DND-41 (cell line): ENCODE results near the gene KLHL3.

Experiments used
- ATAC-seq: fragments of 200-7000 bp; cut with Tn5 transposase; 3 replicates; pipeline ENCODE4 v1.9.1; 2021; ENCODE audit warnings: low read depth; ENCODE audit not compliant: insufficient read depth
- DNase-seq: peaks from one replicate; pipeline ENCODE4 v3.0.0-alpha.2; 2020
- H2AFZ ChIP-seq: 2 replicates; pipeline ENCODE4 v1.6.0; 2012; ENCODE audit warnings: low read depth, low read length
- H3K27ac ChIP-seq: 2 replicates; pipeline ENCODE4 v1.5.1; 2012; ENCODE audit warnings: low read length, inconsistent platforms
- H3K27me3 ChIP-seq: fragments of 200-600 bp; sonication (generic); 2 replicates; pipeline ENCODE4 v1.6.0; 2012; ENCODE audit warnings: low read length, mild to moderate bottlenecking, inconsistent platforms; ENCODE audit not compliant: insufficient read depth, poor library complexity
- H3K36me3 ChIP-seq: 2 replicates; pipeline ENCODE4 v1.5.1; 2012; ENCODE audit warnings: low read length, inconsistent platforms; ENCODE audit not compliant: insufficient read depth
- H3K4me1 ChIP-seq: 2 replicates; pipeline ENCODE4 v1.5.1; 2012; ENCODE audit warnings: mild to moderate bottlenecking, low read length; ENCODE audit not compliant: insufficient read depth
- H3K4me2 ChIP-seq: 2 replicates; pipeline ENCODE4 v1.6.0; 2012; ENCODE audit warnings: mild to moderate bottlenecking, moderate library complexity, low read length, inconsistent platforms; ENCODE audit not compliant: insufficient read depth
- H3K4me3 ChIP-seq, 2 experiments: fragments of 200-600 bp in 1 of 2; shearing (Covaris generic) in 1 of 2; 2 replicates each; pipeline ENCODE4 v1.5.1; 2012 to 2016; ENCODE audit warnings: inconsistent platforms in 2 of 2, low read length in 2 of 2, mild to moderate bottlenecking in 2 of 2, low read depth in 1 of 2, moderate library complexity in 1 of 2
- H3K79me2 ChIP-seq: 2 replicates; pipeline ENCODE4 v1.6.0; 2012; ENCODE audit warnings: low read length, inconsistent platforms; ENCODE audit not compliant: insufficient read depth
- H3K9ac ChIP-seq: 2 replicates; pipeline ENCODE4 v1.6.0; 2012; ENCODE audit warnings: low read depth, mild to moderate bottlenecking, inconsistent platforms, low read length, moderate library complexity
- H3K9me3 ChIP-seq: 2 replicates; pipeline ENCODE4 v1.5.1; 2012; ENCODE audit warnings: low read length, moderate library complexity, mild to moderate bottlenecking, inconsistent platforms; ENCODE audit not compliant: insufficient read depth, severe bottlenecking
- H4K20me1 ChIP-seq: 2 replicates; pipeline ENCODE4 v1.6.0; 2012; ENCODE audit warnings: low read length; ENCODE audit not compliant: insufficient read depth
- EZH2 ChIP-seq: IDR thresholded peaks from 3 replicates; pipeline ENCODE4 v1.6.1; 2012; ENCODE audit warnings: borderline replicate concordance, low read depth, mild to moderate bottlenecking, moderate library complexity, low read length, inconsistent platforms; ENCODE audit not compliant: severe bottlenecking
- TF ChIP-seq, protein P1 (sequence below): IDR thresholded peaks from 2 replicates; pipeline ENCODE4 v1.5.1; 2012; ENCODE audit warnings: borderline replicate concordance, low read length, moderate library complexity, mild to moderate bottlenecking; ENCODE audit not compliant: poor library complexity, severe bottlenecking; ENCODE audit errors: extremely low read depth

Gene KLHL3

GRCh38 chr5:137621306-137621705, 114.6 kb downstream of the KLHL3 start:
- H3K9ac ChIP-seq: no peak overlapping the region
- DNase-seq: no peak
- no peaks in the 10 kb centered on the region for H3K79me2 ChIP-seq
- H3K9me3 ChIP-seq: no peaks in the 10 kb centered on the region
- H3K27me3 ChIP-seq: peaks cover 2% of the 10 kb centered on the region
- no peak overlapping the region for H2AFZ ChIP-seq
- ATAC-seq: no peak
- H4K20me1 ChIP-seq: no peaks in the 10 kb centered on the region
- no peak overlapping the region for H3K4me3 ChIP-seq
- no peak for TF ChIP-seq EZH2
- TF ChIP-seq, protein P1, sequence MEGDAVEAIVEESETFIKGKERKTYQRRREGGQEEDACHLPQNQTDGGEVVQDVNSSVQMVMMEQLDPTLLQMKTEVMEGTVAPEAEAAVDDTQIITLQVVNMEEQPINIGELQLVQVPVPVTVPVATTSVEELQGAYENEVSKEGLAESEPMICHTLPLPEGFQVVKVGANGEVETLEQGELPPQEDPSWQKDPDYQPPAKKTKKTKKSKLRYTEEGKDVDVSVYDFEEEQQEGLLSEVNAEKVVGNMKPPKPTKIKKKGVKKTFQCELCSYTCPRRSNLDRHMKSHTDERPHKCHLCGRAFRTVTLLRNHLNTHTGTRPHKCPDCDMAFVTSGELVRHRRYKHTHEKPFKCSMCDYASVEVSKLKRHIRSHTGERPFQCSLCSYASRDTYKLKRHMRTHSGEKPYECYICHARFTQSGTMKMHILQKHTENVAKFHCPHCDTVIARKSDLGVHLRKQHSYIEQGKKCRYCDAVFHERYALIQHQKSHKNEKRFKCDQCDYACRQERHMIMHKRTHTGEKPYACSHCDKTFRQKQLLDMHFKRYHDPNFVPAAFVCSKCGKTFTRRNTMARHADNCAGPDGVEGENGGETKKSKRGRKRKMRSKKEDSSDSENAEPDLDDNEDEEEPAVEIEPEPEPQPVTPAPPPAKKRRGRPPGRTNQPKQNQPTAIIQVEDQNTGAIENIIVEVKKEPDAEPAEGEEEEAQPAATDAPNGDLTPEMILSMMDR: no peak
- no peak overlapping the region for H3K4me2 ChIP-seq
- 0 out of 2 replicates have a peak, but pooled peaks cover 3% of the 10 kb centered on the region for H3K36me3 ChIP-seq
- H3K27ac ChIP-seq: no peak overlapping the region
- H3K4me1 ChIP-seq: no peaks in the 10 kb centered on the region

DNA sequence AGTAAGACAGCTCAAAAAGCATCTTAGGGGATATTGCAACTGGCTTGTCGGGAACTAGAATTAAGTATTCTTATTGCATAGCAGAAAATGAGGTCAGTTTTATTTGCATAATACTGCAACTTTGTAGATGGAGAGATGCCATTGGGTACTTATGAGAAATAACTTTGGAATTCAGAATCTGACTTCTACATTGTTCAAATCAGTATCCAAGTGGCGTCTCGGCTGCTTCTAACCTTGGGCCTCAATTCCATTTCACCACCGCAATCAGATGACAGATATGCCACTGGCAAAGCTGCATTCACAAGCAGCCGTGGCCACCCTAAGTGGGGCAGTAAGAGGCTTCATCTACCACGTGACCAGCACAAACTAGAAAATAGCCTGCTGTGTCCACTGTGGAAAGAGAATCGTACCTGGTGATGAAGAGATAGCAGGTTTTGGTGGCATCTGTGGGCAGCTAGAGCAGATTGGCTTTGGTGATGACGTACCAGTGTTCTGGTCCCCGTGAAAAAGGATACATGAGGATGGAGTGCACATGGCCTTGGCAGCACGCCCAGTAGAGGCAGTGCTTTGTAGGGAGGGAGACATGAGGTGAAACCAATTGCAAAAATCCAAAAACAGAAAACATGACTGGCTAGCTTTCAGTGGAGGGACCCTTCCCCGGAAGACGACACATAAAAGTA, 116.6 kb downstream of the KLHL3 start:
- TF ChIP-seq, protein P1: no peak
- TF ChIP-seq EZH2: no peak
- no peaks in the 10 kb centered on the region for H4K20me1 ChIP-seq
- no peak overlapping the region for H3K4me3 ChIP-seq
- H3K27me3 ChIP-seq: peaks cover 2% of the 10 kb centered on the region
- ATAC-seq (no peak), DNase-seq (no peak)
- no peak overlapping the region for H3K27ac ChIP-seq
- H3K4me1 ChIP-seq: no peaks in the 10 kb centered on the region
- H3K4me2 ChIP-seq: no peak overlapping the region
- H3K36me3 ChIP-seq: no peaks in the 10 kb centered on the region
- no peaks in the 10 kb centered on the region for H3K9me3 ChIP-seq
- no peaks in the 10 kb centered on the region for H3K79me2 ChIP-seq
- no peak overlapping the region for H2AFZ ChIP-seq
- no peak overlapping the region for H3K9ac ChIP-seq

DNA sequence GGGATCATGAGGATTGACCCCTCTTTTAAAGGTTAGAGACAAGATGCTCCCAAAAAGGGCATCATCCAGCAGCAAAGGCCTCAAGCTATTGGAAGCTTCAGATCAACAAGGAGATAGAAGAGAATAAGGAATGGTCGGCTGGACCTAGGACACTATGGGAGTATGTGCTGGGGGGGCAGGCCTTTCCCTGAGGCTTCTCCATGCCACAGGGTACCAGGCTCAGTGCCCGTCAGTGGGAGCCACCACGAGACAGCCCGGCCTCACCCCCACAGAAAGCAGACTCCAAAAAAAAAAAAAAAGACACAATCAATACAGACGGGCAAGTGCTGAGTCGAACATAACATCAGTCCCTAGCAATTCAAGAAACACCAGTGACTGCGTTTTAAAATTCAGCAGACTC, 117.4 kb downstream of the KLHL3 start:
- TF ChIP-seq EZH2: no peak
- TF ChIP-seq, protein P1: no peak
- H4K20me1 ChIP-seq: no peaks in the 10 kb centered on the region
- H2AFZ ChIP-seq: no peak overlapping the region
- H3K36me3 ChIP-seq: no peaks in the 10 kb centered on the region
- no peaks in the 10 kb centered on the region for H3K79me2 ChIP-seq
- ATAC-seq (no peak), DNase-seq (no peak)
- no peak overlapping the region for H3K27ac ChIP-seq
- no peaks in the 10 kb centered on the region for H3K4me1 ChIP-seq
- no peak overlapping the region for H3K9ac ChIP-seq
- peaks cover 2% of the 10 kb centered on the region for H3K27me3 ChIP-seq
- H3K4me3 ChIP-seq: no peak overlapping the region
- no peak overlapping the region for H3K4me2 ChIP-seq
- H3K9me3 ChIP-seq: no peaks in the 10 kb centered on the region
